Measurements from ENCODE around the gene DUSP22.

GRCh38 chr6:284486-284885 is 7.8 kb upstream of the DUSP22 start:
- TF ChIP-seq CTCF (IDR thresholded peaks at IDR 0.05) (no peak), EZH2 (IDR thresholded peaks at IDR 0.05; ENCODE audit: borderline replicate concordance, insufficient read depth, low read depth, low read length, poor library complexity, severe bottlenecking) (no peak)
